Ovary (tissue), 9 donors: ENCODE data around the gene MBNL2. TPM values are rescaled to one million over a fixed set of nuclear protein-coding genes. Genes with fewer than 3 reads are reported as not detected.

Source experiments
- DNase-seq, 5 donors: peaks; one replicate each; pipeline ENCODE4 v3.0.0-alpha.2; 2019 to 2020
- H3K27ac ChIP-seq, 2 donors: fragments of 200-600 bp; one replicate each; pipeline versions ENCODE4 v1.5.1 to v1.8.0; 2019 to 2022
- H3K27me3 ChIP-seq: fragments of 200-600 bp; one replicate; pipeline ENCODE4 v1.8.0; 2022
- H3K36me3 ChIP-seq: fragments of 200-600 bp; sonication (generic); one replicate; pipeline ENCODE4 v1.5.1; 2019
- H3K4me1 ChIP-seq: one replicate; pipeline ENCODE4 v1.8.1; 2013; ENCODE audit warnings: mild to moderate bottlenecking, moderate library complexity; ENCODE audit not compliant: insufficient read depth
- H3K4me3 ChIP-seq: fragments of 200-600 bp; sonication (generic); one replicate; pipeline ENCODE4 v1.5.1; 2017
- H3K9me3 ChIP-seq, 2 donors: fragments of 200-600 bp in 1 of 2; sonication (generic) in 1 of 2; one replicate each; pipeline versions ENCODE4 v1.5.1 to v1.8.1; 2013 to 2019; ENCODE audit warnings: mild to moderate bottlenecking in 1 of 2, moderate library complexity in 1 of 2
- EP300 ChIP-seq: sonication (generic); formaldehyde crosslinking; IDR thresholded peaks from one replicate; pipeline ENCODE4 v1.6.1; 2017; ENCODE audit warnings: antibody characterized with exemption
- POLR2A ChIP-seq: fragments of 450-650 bp; IDR thresholded peaks from one replicate; pipeline ENCODE4 v1.6.1; 2017; ENCODE audit warnings: antibody characterized with exemption, mild to moderate bottlenecking, moderate library complexity
- WGBS, 3 donors: extraction: QIAGEN DNeasy Blood & Tissue Kit in 1 of 3; methylation state at CpG; one replicate each; pipeline versions ENCODE4 v1.1.5 to v1.1.7; 2013 to 2017; 5-methylcytosine and 5-hydroxymethylcytosine counted together
- intact Hi-C, 4 donors: fragments of 100-400 bp; cut with DNase I; formaldehyde crosslinking; loops; one replicate each; pipeline versions ENCODE4 v1.11.0 to v1.15.1; 2022 to 2023
- polyA plus RNA-seq, 2 donors: library from polyadenylated mRNA; stranded (reverse); fragments of 200-250 nt in 1 of 2; fragments of 350-450 nt in 1 of 2; fragmentation: Illumina TruSeq in 1 of 2; extraction: RNeasy Lipid Tissue Mini Kit (QIAGEN cat#74804) in 1 of 2; gene quantifications; one replicate each; pipeline ENCODE4 v1.2.3, GENCODE V29; 2013 to 2014
- total RNA-seq, 7 donors: library from RNA; depleted of rRNA in 2 of 7; stranded (reverse); fragments of >200 nt in 2 of 7; fragmentation: NEBNext Ultra II Directional in 3 of 7; extraction: Animal tissue kit (Norgen Biotek cat#: 25700) in 3 of 7; gene quantifications; one replicate each; pipeline versions ENCODE4 v1.1.0 to v1.2.4, GENCODE V29; 2016 to 2023
- TF ChIP-seq, protein P1 (sequence below), 3 donors: fragments of 450-650 bp in 2 of 3; fragments of 200-600 bp in 1 of 3; IDR thresholded peaks; one replicate each; pipeline versions ENCODE4 v1.5.1 to v1.8.0; 2016 to 2022; ENCODE audit warnings: antibody characterized with exemption in 3 of 3, mild to moderate bottlenecking in 1 of 3
- donor health status: DM: no; HTN: no; CAD: no; lungs with moderate emphysema.
- donor health status: DM: no; HTN: no; CAD: no.
- donor health status: Bipolar disorder and iron deficiency.
- donor health status: DM: yes; HTN: yes; CAD: no.
- donor health status: DM: no; HTN: no; CAD: no.
- donor health status: DM: yes; HTN: yes; CAD: no.

MBNL2 gene
- total and polyA plus RNA-seq, 9 donors = 43.7 to 110 (median 92.1) TPM

DNA sequence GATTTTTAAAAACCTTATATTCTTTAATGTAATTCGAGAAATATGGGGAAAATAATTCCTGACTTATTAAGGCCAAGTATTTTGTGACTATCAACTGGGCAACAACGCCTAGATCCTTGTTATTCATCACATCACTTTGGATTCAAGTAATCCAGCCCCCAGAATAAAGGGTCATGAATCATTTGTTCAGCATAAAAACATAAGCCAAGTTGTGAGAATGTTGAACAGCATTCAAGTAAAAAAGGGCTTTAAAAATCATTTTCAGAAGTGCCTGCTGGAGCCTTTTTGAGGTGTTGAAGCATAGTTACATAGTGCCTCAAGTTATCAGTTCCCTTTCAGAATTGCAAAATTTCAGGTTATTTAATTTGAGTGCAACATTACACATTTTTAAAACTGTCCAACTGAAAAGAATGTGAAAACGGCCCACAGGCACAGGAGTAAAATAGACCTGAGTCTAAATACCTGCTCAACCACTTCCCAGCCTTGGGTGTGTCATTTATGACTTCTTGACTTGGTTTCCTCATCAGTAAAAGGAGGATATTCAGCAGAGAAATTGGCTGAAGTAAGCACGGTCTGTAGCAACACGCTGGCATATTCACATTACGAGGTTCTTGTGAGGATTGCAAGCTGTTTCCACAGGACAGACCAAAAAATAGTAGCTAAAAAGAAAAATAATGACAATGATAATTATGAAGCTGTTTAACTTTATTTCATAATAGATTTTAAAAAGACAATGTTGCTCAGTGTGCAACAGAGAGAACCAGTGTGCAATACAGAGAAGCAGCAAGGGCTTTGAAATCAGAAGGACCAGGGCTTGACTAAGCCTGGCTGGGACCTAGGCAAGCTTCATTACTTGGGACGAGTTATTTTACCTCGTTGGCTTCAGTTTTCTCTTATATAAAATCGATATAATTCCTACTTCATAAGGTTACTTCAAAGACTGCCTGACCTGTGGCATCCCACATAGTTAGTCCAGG is 56.6 kb downstream of the MBNL2 start:
- H3K4me1 ChIP-seq = peaks cover 23% of the 10 kb centered on the region
- no peaks in the 10 kb centered on the region for H3K36me3 ChIP-seq
- no peak overlapping the region for H3K4me3 ChIP-seq
- no peak for DNase-seq
- H3K27me3 ChIP-seq = no peaks in the 10 kb centered on the region
- no peaks in the 10 kb centered on the region for H3K9me3 ChIP-seq
- intact Hi-C loops = no loop called here
- WGBS, 3 donors = 31 to 39% (median 36%) methylated on average over 9 of the region's 9 CpGs
- TF ChIP-seq EP300 (no peak), POLR2A (no peak)
- TF ChIP-seq, protein P1, sequence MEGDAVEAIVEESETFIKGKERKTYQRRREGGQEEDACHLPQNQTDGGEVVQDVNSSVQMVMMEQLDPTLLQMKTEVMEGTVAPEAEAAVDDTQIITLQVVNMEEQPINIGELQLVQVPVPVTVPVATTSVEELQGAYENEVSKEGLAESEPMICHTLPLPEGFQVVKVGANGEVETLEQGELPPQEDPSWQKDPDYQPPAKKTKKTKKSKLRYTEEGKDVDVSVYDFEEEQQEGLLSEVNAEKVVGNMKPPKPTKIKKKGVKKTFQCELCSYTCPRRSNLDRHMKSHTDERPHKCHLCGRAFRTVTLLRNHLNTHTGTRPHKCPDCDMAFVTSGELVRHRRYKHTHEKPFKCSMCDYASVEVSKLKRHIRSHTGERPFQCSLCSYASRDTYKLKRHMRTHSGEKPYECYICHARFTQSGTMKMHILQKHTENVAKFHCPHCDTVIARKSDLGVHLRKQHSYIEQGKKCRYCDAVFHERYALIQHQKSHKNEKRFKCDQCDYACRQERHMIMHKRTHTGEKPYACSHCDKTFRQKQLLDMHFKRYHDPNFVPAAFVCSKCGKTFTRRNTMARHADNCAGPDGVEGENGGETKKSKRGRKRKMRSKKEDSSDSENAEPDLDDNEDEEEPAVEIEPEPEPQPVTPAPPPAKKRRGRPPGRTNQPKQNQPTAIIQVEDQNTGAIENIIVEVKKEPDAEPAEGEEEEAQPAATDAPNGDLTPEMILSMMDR (IDR thresholded peaks at IDR 0.05) = no peak
- peak overlapping the region in 1 of 2 donors; percentile 17 for H3K27ac ChIP-seq

DNA sequence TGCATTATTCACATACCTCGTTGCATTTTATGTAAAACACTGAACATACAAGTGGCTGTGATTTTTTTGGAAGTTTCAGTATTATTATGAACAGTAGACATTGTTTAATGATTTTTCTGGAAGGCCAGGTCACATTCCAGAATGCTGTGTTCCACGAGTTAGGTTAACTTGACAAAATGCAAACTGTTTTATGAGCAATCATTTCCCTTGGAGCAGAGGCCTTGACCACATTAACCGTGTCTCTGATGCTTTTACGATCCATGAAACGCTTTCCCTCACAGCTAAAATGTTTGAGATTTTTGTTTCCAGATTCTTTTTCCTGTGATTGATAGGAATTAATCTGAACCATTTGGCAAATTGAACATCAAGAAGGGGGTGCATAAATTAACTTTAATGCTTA is 57.8 kb downstream of the MBNL2 start:
- no peak overlapping the region for H3K4me3 ChIP-seq
- no peak for TF ChIP-seq POLR2A
- no peak for TF ChIP-seq EP300
- TF ChIP-seq, protein P1 (IDR thresholded peaks at IDR 0.05) = no peak
- H3K9me3 ChIP-seq = no peaks in the 10 kb centered on the region
- DNase-seq = no peak
- H3K27me3 ChIP-seq = no peaks in the 10 kb centered on the region
- no peak overlapping the region for H3K27ac ChIP-seq
- intact Hi-C loops = no loop called here
- peaks cover 21% of the 10 kb centered on the region for H3K4me1 ChIP-seq
- H3K36me3 ChIP-seq = no peaks in the 10 kb centered on the region
- WGBS, 3 donors = 4 to 10% (median 4%) methylated on average over 5 of the region's 5 CpGs

DNA sequence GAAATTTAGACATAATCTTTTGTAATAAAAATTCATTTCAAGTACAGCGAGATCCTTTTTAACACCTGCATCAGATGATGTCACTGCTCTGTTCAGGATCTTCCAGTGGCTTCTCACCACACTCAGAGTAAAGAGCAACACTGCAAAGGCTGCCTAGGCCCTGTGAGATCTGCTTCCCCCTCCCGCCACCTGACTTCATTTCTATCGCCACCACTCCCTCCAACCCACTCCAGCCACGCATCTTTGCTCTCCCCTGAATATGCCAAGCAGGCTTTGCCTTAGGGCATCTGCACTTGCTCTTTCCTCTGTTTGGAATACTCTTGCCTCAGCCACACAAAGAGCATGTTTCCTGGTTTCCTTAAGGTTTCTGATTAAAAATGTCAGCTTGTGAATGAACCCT is 58.3 kb downstream of the MBNL2 start:
- intact Hi-C loops = no loop called here
- Histone ChIP-seq H3K4me1 (peaks cover 21% of the 10 kb centered on the region), H3K27me3 (no peaks in the 10 kb centered on the region), H3K9me3 (no peaks in the 10 kb centered on the region), H3K4me3 (no peak overlapping the region), H3K27ac (no peak overlapping the region), H3K36me3 (no peaks in the 10 kb centered on the region)
- no peak for TF ChIP-seq POLR2A
- no peak for TF ChIP-seq EP300
- TF ChIP-seq, protein P1 (IDR thresholded peaks at IDR 0.05) = no peak
- DNase-seq = no peak
- 50 to 61% (median 55%) methylated on average over 4 of the region's 4 CpGs for WGBS, 3 donors

DNA sequence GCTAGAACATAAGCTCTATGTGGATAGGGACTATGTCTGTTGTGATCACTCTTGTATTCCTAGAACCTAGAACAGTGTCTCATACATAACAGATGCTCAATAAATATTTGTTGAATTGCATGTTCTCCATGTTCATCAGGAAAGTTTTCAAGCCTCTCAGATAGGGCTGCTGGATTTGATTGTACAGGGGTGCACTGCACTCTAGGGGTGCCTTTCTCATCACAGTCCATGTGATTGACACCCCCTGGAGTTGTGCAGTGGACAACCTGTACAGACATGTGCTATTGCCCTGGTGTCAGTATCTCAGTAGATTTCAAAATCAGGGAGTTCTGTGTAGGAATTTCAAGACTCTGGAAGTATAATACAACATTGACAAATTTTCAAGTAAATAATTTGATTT is 58.9 kb downstream of the MBNL2 start:
- DNase-seq = no peak
- TF ChIP-seq POLR2A = no peak
- TF ChIP-seq, protein P1 (IDR thresholded peaks at IDR 0.05) = no peak
- no peak for TF ChIP-seq EP300
- Histone ChIP-seq H3K27me3 (no peaks in the 10 kb centered on the region), H3K27ac (no peak overlapping the region), H3K36me3 (no peaks in the 10 kb centered on the region), H3K4me3 (no peak overlapping the region), H3K4me1 (peaks cover 20% of the 10 kb centered on the region), H3K9me3 (no peaks in the 10 kb centered on the region)
- intact Hi-C loops = no loop called here
